Esophagus squamous epithelium (tissue), 4 donors: ENCODE measurements around the gene CEACAM1.

ENCODE experiments used
- POLR2A ChIP-seq, 4 donors: fragments of 450-650 bp; IDR thresholded peaks; one replicate each; pipeline ENCODE4 v1.6.1; 2017; ENCODE audit warnings: antibody characterized with exemption in 4 of 4, mild to moderate bottlenecking in 4 of 4, moderate library complexity in 3 of 4
- TF ChIP-seq, protein P1 (sequence below), 6 experiments: fragments of 450-650 bp in 4 of 6; fragments of 200-600 bp in 2 of 6; sonication (generic) in 2 of 6; IDR thresholded peaks; one replicate each; pipeline ENCODE4 v1.5.1; 2016 to 2019; ENCODE audit warnings: antibody characterized with exemption in 6 of 6, mild to moderate bottlenecking in 4 of 6, moderate library complexity in 4 of 6

DNA sequence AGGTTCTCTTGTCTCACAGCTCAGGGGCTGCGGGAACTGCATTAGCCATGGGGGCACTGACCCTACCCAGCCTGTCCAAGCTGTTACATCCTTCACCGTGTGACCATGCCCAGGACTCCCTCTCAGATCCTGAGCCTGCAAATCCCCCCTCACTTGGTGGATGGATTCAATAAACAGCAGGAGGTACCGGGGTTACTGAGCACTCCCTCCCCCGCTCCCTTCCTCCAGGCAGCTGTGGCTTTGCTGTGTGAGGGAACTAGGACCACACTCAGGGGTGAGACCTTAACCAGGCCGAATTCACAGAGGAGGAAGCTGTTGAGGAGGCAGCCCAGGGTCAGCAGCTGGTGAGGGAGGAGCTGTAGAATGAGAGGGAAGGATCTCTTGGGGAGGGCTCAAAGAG lies 27.0 kb upstream of the CEACAM1 start:
- TF ChIP-seq, protein P1, sequence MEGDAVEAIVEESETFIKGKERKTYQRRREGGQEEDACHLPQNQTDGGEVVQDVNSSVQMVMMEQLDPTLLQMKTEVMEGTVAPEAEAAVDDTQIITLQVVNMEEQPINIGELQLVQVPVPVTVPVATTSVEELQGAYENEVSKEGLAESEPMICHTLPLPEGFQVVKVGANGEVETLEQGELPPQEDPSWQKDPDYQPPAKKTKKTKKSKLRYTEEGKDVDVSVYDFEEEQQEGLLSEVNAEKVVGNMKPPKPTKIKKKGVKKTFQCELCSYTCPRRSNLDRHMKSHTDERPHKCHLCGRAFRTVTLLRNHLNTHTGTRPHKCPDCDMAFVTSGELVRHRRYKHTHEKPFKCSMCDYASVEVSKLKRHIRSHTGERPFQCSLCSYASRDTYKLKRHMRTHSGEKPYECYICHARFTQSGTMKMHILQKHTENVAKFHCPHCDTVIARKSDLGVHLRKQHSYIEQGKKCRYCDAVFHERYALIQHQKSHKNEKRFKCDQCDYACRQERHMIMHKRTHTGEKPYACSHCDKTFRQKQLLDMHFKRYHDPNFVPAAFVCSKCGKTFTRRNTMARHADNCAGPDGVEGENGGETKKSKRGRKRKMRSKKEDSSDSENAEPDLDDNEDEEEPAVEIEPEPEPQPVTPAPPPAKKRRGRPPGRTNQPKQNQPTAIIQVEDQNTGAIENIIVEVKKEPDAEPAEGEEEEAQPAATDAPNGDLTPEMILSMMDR (IDR thresholded peaks at IDR 0.05), result no peak
- no peak for TF ChIP-seq POLR2A (IDR thresholded peaks at IDR 0.05)
